Measurements from ENCODE around the gene ALDH1A2. TPM values are rescaled to one million over a fixed set of nuclear protein-coding genes. Genes with fewer than 3 reads are reported as not detected.

The ALDH1A2 gene
- total and polyA plus RNA-seq, 4 donors: 23.4 to 78.6 (median 26.2) TPM

DNA sequence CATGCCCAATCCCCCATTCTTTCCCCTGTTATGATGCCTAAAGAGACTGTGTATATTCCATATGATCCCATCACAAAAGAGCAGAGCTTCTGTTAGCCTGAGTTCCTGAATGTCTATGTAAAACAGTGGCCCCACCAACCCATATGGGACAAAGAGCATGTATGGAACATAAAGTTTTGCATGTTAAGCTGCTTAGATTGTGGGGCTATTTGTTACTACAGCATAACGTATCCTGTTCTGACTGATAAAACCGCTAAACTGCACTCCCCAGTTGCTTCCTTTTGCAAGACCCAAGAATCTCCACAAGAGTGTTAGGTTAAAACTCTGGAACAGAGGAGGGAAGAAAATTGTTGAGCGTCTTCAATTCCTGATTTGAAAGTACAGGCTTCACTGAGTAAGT is 154.8 kb downstream of the ALDH1A2 start:
- 100% methylated on average over 1 of the region's 3 CpGs for WGBS (ENCODE audit: insufficient coverage)
- no peak overlapping the region for H3K27ac ChIP-seq (ENCODE audit: low read depth, low read length)
- no peak overlapping the region for H3K4me3 ChIP-seq (ENCODE audit: low read depth, low read length)

DNA sequence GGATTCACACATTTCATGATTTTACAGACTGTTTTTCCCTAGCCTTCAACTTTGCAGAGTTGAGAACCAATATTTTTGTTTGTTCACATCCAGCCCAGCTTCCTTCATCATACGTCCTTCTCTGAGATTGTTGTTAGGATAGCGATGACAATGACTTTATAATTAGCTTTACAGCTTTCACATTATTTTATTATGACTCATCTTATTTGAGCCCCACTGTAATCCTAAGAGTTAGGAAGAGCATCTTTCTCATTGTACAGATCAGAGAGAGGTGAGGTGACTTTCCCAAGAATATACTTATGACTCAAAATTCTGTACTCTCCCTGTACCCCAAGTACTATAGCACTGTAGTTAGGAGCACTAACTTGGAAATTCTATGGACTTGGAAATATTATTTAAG is 156.1 kb downstream of the ALDH1A2 start:
- WGBS (ENCODE audit: insufficient coverage): no CpG with 5 or more reads among the region's 2 CpGs
- no peaks in the 10 kb centered on the region for H3K36me3 ChIP-seq (ENCODE audit: control insufficient read depth, insufficient read depth, low read length)
- H3K27me3 ChIP-seq (ENCODE audit: control insufficient read depth, insufficient read depth, low read length): no peaks in the 10 kb centered on the region
- H3K9me3 ChIP-seq (ENCODE audit: control insufficient read depth, insufficient read depth, low read length): no peaks in the 10 kb centered on the region
- no peak overlapping the region for H3K4me3 ChIP-seq (ENCODE audit: low read depth, low read length)
- H3K4me1 ChIP-seq (ENCODE audit: control insufficient read depth, insufficient read depth, low read length): no peaks in the 10 kb centered on the region
- no peak for DNase-seq (ENCODE audit: low read depth in 4 of 6, low spot score in 6 of 6)
- H3K27ac ChIP-seq (ENCODE audit: low read depth, low read length): no peak overlapping the region

More for the DNA sequence above, 154.8 kb downstream of the ALDH1A2 start:
- no peak for DNase-seq (ENCODE audit: low read depth in 4 of 6, low spot score in 6 of 6)
- Histone ChIP-seq H3K36me3 (ENCODE audit: control insufficient read depth, insufficient read depth, low read length) (no peaks in the 10 kb centered on the region), H3K27me3 (ENCODE audit: control insufficient read depth, insufficient read depth, low read length) (no peaks in the 10 kb centered on the region), H3K9me3 (ENCODE audit: control insufficient read depth, insufficient read depth, low read length) (no peaks in the 10 kb centered on the region), H3K4me1 (ENCODE audit: control insufficient read depth, insufficient read depth, low read length) (no peaks in the 10 kb centered on the region)

GRCh38 chr15:57903626-57904025 is 161.9 kb downstream of the ALDH1A2 start:
- Histone ChIP-seq H3K27me3 (ENCODE audit: control insufficient read depth, insufficient read depth, low read length) (no peaks in the 10 kb centered on the region), H3K36me3 (ENCODE audit: control insufficient read depth, insufficient read depth, low read length) (no peaks in the 10 kb centered on the region), H3K4me3 (ENCODE audit: low read depth, low read length) (no peak overlapping the region), H3K4me1 (ENCODE audit: control insufficient read depth, insufficient read depth, low read length) (no peaks in the 10 kb centered on the region), H3K9me3 (ENCODE audit: control insufficient read depth, insufficient read depth, low read length) (no peaks in the 10 kb centered on the region), H3K27ac (ENCODE audit: low read depth, low read length) (no peak overlapping the region)
- no peak for DNase-seq (ENCODE audit: low read depth in 4 of 6, low spot score in 6 of 6)
- 60% methylated on average over 1 of the region's 1 CpG for WGBS (ENCODE audit: insufficient coverage)

Other genes with a start within 250 kb of the ALDH1A2 start
- 1 to 10 TPM in 1 of 2 donors, under 1 TPM in 1; 0.17 to 5.6 TPM for gene AQP9, start 72.7 kb upstream of the ALDH1A2 start, total RNA-seq
- gene AQP9, start 72.7 kb upstream of the ALDH1A2 start, polyA plus RNA-seq (ENCODE audit: insufficient read length in 2 of 2): under 1 TPM in 1 of 2 donors, not detected in 1; 0.30 TPM